Choroid plexus epithelial cell (primary cell): ENCODE measurements around the gene SLC7A1.
A peak's percentile ranks its signal among the peaks of the same experiment; 100 is the strongest.

ENCODE experiments used
- DNase-seq: peaks from one replicate; pipeline ENCODE4 v3.0.0-alpha.2; 2010; ENCODE audit warnings: low read depth
- H3K4me3 ChIP-seq: 2 replicates; pipeline ENCODE4 v1.5.1; 2011; ENCODE audit warnings: low read depth, mild to moderate bottlenecking, control low read depth, low read length, moderate library complexity
- TF ChIP-seq, protein P1 (sequence below): conservative IDR thresholded peaks from 2 replicates; pipeline ENCODE4 v1.5.1; 2011; ENCODE audit warnings: low read depth, mild to moderate bottlenecking, control low read depth, inconsistent platforms, low read length, moderate library complexity

SLC7A1 gene

DNA sequence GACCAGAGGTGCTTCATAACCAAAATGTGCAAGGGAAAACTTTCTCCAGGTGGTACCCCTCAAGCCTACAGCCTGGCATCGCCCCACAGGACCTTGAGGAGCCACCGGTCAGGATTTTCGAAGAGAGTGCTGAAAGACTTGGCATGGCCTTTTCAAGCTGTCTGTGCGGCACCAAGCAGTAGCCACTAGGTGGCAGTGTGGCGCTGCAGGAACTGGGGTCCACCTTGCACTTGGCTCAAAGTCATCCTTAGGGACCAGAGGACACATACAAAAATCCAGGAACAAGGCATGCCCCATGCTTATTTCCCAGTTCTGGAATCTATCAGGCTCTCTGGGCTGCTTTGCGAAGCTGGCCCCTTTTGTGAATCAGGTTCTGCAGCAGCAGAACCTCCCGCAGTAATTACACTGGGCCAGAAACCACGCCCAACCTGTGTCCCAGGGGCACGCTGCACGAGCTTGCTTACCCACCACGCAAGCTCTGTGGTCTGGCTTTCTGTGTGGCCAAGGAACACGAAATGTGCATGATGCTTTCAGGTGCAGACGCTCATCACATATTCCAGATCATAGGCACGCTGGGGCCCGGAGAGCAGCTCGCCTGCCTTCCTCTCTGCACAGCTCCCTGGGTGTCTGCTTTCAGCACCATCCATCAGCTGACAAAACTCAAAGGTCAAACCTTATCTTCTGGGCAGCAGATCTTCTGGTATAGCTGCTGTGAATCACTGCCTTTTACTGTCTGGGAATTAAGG lies 87.2 kb downstream of the SLC7A1 start:
- TF ChIP-seq, protein P1, sequence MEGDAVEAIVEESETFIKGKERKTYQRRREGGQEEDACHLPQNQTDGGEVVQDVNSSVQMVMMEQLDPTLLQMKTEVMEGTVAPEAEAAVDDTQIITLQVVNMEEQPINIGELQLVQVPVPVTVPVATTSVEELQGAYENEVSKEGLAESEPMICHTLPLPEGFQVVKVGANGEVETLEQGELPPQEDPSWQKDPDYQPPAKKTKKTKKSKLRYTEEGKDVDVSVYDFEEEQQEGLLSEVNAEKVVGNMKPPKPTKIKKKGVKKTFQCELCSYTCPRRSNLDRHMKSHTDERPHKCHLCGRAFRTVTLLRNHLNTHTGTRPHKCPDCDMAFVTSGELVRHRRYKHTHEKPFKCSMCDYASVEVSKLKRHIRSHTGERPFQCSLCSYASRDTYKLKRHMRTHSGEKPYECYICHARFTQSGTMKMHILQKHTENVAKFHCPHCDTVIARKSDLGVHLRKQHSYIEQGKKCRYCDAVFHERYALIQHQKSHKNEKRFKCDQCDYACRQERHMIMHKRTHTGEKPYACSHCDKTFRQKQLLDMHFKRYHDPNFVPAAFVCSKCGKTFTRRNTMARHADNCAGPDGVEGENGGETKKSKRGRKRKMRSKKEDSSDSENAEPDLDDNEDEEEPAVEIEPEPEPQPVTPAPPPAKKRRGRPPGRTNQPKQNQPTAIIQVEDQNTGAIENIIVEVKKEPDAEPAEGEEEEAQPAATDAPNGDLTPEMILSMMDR, result peak; percentile 99
- no peak overlapping the region for H3K4me3 ChIP-seq
- DNase-seq, result peak; percentile 90

DNA sequence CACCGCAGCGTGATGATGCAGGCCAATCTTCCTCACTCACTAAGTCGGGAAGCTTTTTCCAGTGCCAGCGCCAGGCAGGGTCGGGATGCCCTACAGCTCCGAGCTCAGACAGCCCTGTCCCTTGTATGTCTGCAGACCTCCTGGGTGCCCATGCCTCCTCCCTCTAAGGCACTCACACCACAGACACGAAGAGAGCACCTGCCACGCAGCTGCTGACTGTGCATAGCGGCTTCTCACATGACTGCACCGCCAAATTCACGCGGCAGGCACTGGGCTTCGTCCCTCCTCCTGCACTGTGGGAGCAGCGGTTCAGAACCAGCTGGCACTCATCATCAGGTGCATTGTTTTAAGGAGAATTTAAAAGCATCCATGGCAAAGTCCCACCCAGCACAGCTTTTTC lies 88.1 kb downstream of the SLC7A1 start:
- no peak for DNase-seq
- no peak overlapping the region for H3K4me3 ChIP-seq
- TF ChIP-seq, protein P1, result no peak

DNA sequence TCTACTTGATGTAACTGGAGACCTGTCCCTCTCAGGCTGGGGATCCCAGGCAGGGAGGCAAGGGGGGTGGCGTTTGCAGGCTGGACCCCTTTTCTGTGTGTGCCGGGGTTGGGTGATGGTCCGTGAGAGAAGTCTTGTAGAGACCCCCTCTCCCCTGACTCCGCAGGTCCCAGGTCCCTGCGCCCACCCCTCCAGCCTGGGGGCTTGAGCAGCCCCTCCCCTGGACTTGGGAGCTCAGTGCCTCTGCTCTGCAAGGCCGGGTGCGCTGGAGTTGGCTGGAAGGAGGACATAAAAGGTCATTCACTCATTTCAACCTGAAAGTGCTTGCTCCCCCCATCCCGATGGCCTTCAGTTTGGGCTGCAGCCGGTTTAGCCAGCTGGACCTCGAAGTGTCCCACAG lies 89.5 kb downstream of the SLC7A1 start:
- no peak for DNase-seq
- no peak overlapping the region for H3K4me3 ChIP-seq
- TF ChIP-seq, protein P1, result no peak

DNA sequence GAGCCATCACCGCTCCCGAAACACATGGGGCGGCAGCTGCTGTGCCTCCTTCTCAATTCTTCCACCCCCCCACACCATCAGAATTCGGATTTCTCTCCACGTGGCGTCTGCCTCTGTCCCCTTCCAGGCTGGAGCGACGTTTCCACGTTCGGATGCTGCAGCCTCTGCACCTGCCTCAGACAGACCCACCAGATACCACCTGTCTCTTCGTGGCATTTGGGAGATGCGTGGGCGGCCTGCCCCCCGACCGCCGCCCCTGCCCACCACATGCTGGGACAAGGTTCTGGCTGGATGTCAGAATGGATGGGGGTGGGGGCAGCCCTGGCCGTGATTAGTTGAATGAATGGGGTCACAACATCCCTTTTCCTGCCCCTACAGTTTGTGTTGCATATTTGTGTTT lies 90.0 kb downstream of the SLC7A1 start:
- TF ChIP-seq, protein P1, result no peak
- no peak overlapping the region for H3K4me3 ChIP-seq
- DNase-seq, result no peak

DNA sequence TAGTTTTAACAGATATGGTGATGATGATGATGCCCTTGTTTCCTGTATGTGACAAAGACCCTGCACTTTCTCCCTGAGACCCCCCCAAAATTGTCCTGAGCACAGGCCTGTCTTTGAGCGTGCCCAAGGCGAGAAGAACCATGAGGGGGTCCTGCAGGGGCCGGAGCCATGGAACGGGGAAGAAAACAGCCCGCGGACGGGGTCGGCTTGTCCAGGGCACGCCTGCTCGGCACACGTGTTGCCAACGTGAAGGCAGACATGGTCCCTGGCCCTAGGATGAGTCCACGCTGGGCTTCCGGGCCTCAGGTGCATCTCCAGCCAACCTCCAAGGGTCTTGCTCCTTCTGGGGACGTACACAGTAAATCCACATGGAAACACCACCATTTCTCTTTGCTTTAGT lies 90.8 kb downstream of the SLC7A1 start:
- no peak overlapping the region for H3K4me3 ChIP-seq
- TF ChIP-seq, protein P1, result no peak
- DNase-seq, result no peak

DNA sequence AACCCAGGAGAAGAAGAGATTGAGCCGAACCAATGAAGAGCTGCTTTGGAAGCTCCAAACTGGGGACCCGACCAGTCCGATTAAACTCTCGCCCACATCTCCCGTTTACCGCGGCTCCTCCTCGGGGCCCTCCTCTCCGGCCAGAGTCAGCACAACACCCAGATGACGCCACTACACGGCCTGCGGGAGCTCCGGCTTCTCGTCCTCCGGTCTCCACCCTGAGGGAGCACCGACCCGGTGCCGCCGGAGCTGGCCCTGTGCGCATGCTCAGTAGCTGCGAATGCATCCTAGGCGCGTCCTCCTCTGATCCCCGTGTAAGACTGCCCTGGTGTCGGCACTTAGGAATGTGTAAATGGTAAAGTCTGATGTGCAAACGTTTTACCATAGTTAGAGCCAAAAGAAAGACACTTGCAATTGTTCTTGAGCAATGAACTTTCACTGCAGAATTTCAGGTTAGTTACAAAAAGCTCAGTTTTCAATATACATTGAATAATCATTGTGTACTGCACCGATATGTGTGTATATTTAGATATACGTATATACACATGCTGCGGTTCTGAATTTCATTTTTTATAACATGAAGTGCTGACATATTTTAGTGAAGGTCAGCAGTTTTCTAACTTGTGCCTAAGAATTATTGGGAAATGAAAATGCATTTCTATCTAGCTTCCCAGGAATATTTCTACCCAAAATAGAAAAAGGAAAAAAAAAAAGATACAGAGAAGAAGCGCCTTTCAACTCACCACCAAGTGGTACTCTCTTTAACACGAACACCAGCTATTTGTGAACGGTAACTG lies 92.2 kb downstream of the SLC7A1 start:
- peak; percentile 39 for DNase-seq
- TF ChIP-seq, protein P1, result no peak
- peak overlapping the region; percentile 20 for H3K4me3 ChIP-seq
